Suppressor macrophage treated with lipopolysaccharide for 1 hour (primary cell): ENCODE measurements around the gene CNDP2.

Experiments used
- DNase-seq, 3 donors: peaks; one replicate each; pipeline ENCODE4 v3.0.0-alpha.2; 2020 to 2022

The CNDP2 gene

GRCh38 chr18:74501386-74501785, 5.2 kb downstream of the CNDP2 start:
- DNase-seq, result peak; percentile 68 to 86 (median 80)

- no peak for DNase-seq
Observed at GRCh38 chr18:74503137-74503536, 7.0 kb downstream of the CNDP2 start.

GRCh38 chr18:74505776-74506175, 9.6 kb downstream of the CNDP2 start:
- DNase-seq, result no peak

GRCh38 chr18:74506448-74507084, 10.4 kb downstream of the CNDP2 start:
- peak in 2 of 3 donors; percentile 8 to 26 for DNase-seq

GRCh38 chr18:74507097-74507881, 11.1 kb downstream of the CNDP2 start:
- DNase-seq, result no peak

- DNase-seq, result no peak
Observed at GRCh38 chr18:74507927-74508326, 11.8 kb downstream of the CNDP2 start.

- DNase-seq, result no peak
Observed at GRCh38 chr18:74508366-74508765, 12.2 kb downstream of the CNDP2 start.

GRCh38 chr18:74508821-74509225, 12.7 kb downstream of the CNDP2 start:
- DNase-seq, result no peak

GRCh38 chr18:74509856-74510769, 13.9 kb downstream of the CNDP2 start:
- no peak for DNase-seq

GRCh38 chr18:74510770-74511095, 14.6 kb downstream of the CNDP2 start:
- no peak for DNase-seq

GRCh38 chr18:74511823-74512222, 15.7 kb downstream of the CNDP2 start:
- no peak for DNase-seq

GRCh38 chr18:74512321-74513053, 16.3 kb downstream of the CNDP2 start:
- no peak for DNase-seq

- DNase-seq, result no peak
Observed at GRCh38 chr18:74513149-74513882, 17.2 kb downstream of the CNDP2 start.

GRCh38 chr18:74513883-74514205, 17.7 kb downstream of the CNDP2 start:
- DNase-seq, result no peak

GRCh38 chr18:74514860-74515495, 18.8 kb downstream of the CNDP2 start:
- no peak for DNase-seq

- no peak for DNase-seq
Observed at GRCh38 chr18:74515620-74516231, 19.6 kb downstream of the CNDP2 start.

- DNase-seq, result no peak
Observed at GRCh38 chr18:74516271-74517235, 20.4 kb downstream of the CNDP2 start.

- DNase-seq, result no peak
Observed at GRCh38 chr18:74517236-74517630, 21.1 kb downstream of the CNDP2 start.

GRCh38 chr18:74518456-74519295, 22.5 kb downstream of the CNDP2 start:
- no peak for DNase-seq
